SK-N-SH (cell line): ENCODE results near the gene ITGA5. TPM values are rescaled to one million over a fixed set of nuclear protein-coding genes. Genes with fewer than 3 reads are reported as not detected.

ENCODE experiments used
- CTCF ChIA-PET: fragments of 300-600, 350-600 bp; formaldehyde crosslinking; extraction: SDS; loops from one replicate; lab custom pipeline; 2021; lab: Yijun Ruan, JAX
- POLR2A ChIA-PET: fragments of 350-600 bp; sonication (Branson Sonifier 250); formaldehyde crosslinking; extraction: SDS; loops from one replicate; lab custom pipeline; 2020; ENCODE audit warnings: antibody characterized with exemption, inconsistent platforms; lab: Yijun Ruan, JAX
- DNase-seq: peaks from one replicate; pipeline ENCODE4 v3.0.0; 2012
- H2AFZ ChIP-seq: fragments of 200-600 bp; sonication (generic); 2 replicates; pipeline ENCODE4 v1.8.1; 2016; ENCODE audit warnings: antibody characterized with exemption, mild to moderate bottlenecking, low read depth
- H3F3A ChIP-seq: fragments of 200-600 bp; sonication (generic); replicated peaks from 2 replicates; pipeline ENCODE3; 2016; ENCODE audit warnings: antibody characterized with exemption, mild to moderate bottlenecking; ENCODE audit not compliant: insufficient read depth
- H3K27ac ChIP-seq, 2 experiments: fragments of 200-500 bp in 1 of 2; fragments of 200-600 bp in 1 of 2; sonication (Bioruptor generic) in 1 of 2; sonication (generic), shearing (Covaris generic) in 1 of 2; 2 replicates each; pipeline versions ENCODE4 v1.5.1 to v1.6.1; 2014 to 2016; ENCODE audit warnings: low read depth in 2 of 2, inconsistent platforms in 1 of 2, low read length in 1 of 2, mild to moderate bottlenecking in 1 of 2, mixed read lengths in 1 of 2
- H3K27me3 ChIP-seq: fragments of 200-600 bp; sonication (generic), shearing (Covaris generic); 2 replicates; pipeline ENCODE4 v1.6.1; 2016; ENCODE audit warnings: mixed run types; ENCODE audit not compliant: insufficient read depth
- H3K36me3 ChIP-seq, 2 experiments: fragments of 200-500 bp in 1 of 2; fragments of 200-600 bp in 1 of 2; sonication (Bioruptor generic) in 1 of 2; sonication (generic) in 1 of 2; replicated peaks in 1 of 2; 2 replicates each; pipeline versions ENCODE3 to v1.5.1; 2014 to 2016; ENCODE audit warnings: low read length in 1 of 2, mild to moderate bottlenecking in 1 of 2; ENCODE audit not compliant: insufficient read depth in 2 of 2, control insufficient read depth in 1 of 2
- H3K4me1 ChIP-seq, 2 experiments: fragments of 200-500 bp in 1 of 2; fragments of 200-600 bp in 1 of 2; sonication (Bioruptor generic) in 1 of 2; sonication (generic), shearing (Covaris generic) in 1 of 2; 2 replicates each; pipeline versions ENCODE4 v1.5.1 to v1.6.1; 2014 to 2016; ENCODE audit warnings: low read depth in 1 of 2, low read length in 1 of 2, mixed run types in 1 of 2; ENCODE audit not compliant: insufficient read depth in 2 of 2, control insufficient read depth in 1 of 2
- H3K4me2 ChIP-seq: fragments of 200-600 bp; sonication (generic), shearing (Covaris generic); 2 replicates; pipeline ENCODE4 v1.6.1; 2017; ENCODE audit warnings: mixed run types
- H3K4me3 ChIP-seq, 2 experiments: fragments of 200-500 bp in 1 of 2; fragments of 200-600 bp in 1 of 2; sonication (Bioruptor generic) in 1 of 2; sonication (generic), shearing (Covaris generic) in 1 of 2; 2 replicates each; pipeline versions ENCODE4 v1.5.1 to v1.8.1; 2014 to 2016; ENCODE audit warnings: low read depth in 2 of 2, inconsistent platforms in 1 of 2, low read length in 1 of 2, mild to moderate bottlenecking in 1 of 2, mixed read lengths in 1 of 2, moderate library complexity in 1 of 2
- H3K79me2 ChIP-seq: fragments of 200-600 bp; sonication (generic); 2 replicates; pipeline ENCODE4 v1.8.1; 2017; ENCODE audit warnings: mild to moderate bottlenecking; ENCODE audit not compliant: insufficient read depth
- H3K9ac ChIP-seq: fragments of 200-600 bp; sonication (generic); 2 replicates; pipeline ENCODE4 v1.6.1; 2017; ENCODE audit warnings: mixed run types
- H3K9me2 ChIP-seq: fragments of 200-600 bp; sonication (generic); 2 replicates; pipeline ENCODE4 v1.6.1; 2017; ENCODE audit warnings: mixed run types
- H3K9me3 ChIP-seq: fragments of 200-600 bp; sonication (generic); 2 replicates; pipeline ENCODE4 v1.6.1; 2017; ENCODE audit warnings: mixed run types, mild to moderate bottlenecking, moderate library complexity
- H4K20me1 ChIP-seq: fragments of 200-600 bp; sonication (generic); 2 replicates; pipeline ENCODE4 v1.6.1; 2017; ENCODE audit warnings: mild to moderate bottlenecking, mixed run types; ENCODE audit not compliant: insufficient read depth
- CHD2 ChIP-seq: fragments of 150-350 bp; IDR thresholded peaks from 2 replicates; pipeline ENCODE4 v1.6.1; 2018; ENCODE audit warnings: low read length; ENCODE audit not compliant: partially characterized antibody
- ELF1 ChIP-seq: IDR thresholded peaks from 2 replicates; pipeline ENCODE4 v1.4.0; 2012
- EZH2phosphoT487 ChIP-seq: fragments of 200-600 bp; sonication (generic); IDR thresholded peaks from 2 replicates; pipeline ENCODE4 v1.6.1; 2017; ENCODE audit warnings: low read depth, mixed run types, mild to moderate bottlenecking, antibody characterized with exemption, moderate library complexity, borderline replicate concordance
- FOXJ3 ChIP-seq: sonication (generic); formaldehyde crosslinking; IDR thresholded peaks from 2 replicates; pipeline ENCODE4 v1.5.1; 2020; ENCODE audit warnings: mild to moderate bottlenecking, missing genetic modification reagents
- FOXM1 ChIP-seq: IDR thresholded peaks from 2 replicates; pipeline ENCODE4 v1.4.0; 2012; ENCODE audit warnings: low read depth, mild to moderate bottlenecking
- GATA2 ChIP-seq: sonication (generic); formaldehyde crosslinking; IDR thresholded peaks from 2 replicates; pipeline ENCODE4 v1.5.0; 2020; ENCODE audit warnings: mild to moderate bottlenecking, missing genetic modification reagents
- JUND ChIP-seq: IDR thresholded peaks from 2 replicates; pipeline ENCODE4 v1.4.0; 2012
- POLR2AphosphoS5 ChIP-seq: IDR thresholded peaks from 2 replicates; pipeline ENCODE4 v1.6.1; 2012; ENCODE audit warnings: low read depth, low read length
- RAD21 ChIP-seq: IDR thresholded peaks from 2 replicates; pipeline ENCODE4 v1.6.1; 2012; ENCODE audit warnings: mild to moderate bottlenecking, low read length
- RFX5 ChIP-seq: IDR thresholded peaks from 2 replicates; pipeline ENCODE4 v1.6.1; 2012; ENCODE audit warnings: mild to moderate bottlenecking, improper control_type of control experiment, low read length
- RXRA ChIP-seq: IDR thresholded peaks from 2 replicates; pipeline ENCODE4 v1.4.0; 2012; ENCODE audit warnings: low read depth, mild to moderate bottlenecking, borderline replicate concordance
- SMC3 ChIP-seq: IDR thresholded peaks from 2 replicates; pipeline ENCODE4 v1.6.1; 2012; ENCODE audit warnings: low read depth, low read length, improper control_type of control experiment
- TEAD4 ChIP-seq: IDR thresholded peaks from 2 replicates; pipeline ENCODE4 v1.4.0; 2012; ENCODE audit warnings: mild to moderate bottlenecking, borderline replicate concordance; ENCODE audit not compliant: insufficient read depth
- USF2 ChIP-seq: fragments of 150-350 bp; IDR thresholded peaks from 2 replicates; pipeline ENCODE4 v1.6.1; 2017; ENCODE audit warnings: antibody characterized with exemption, low read length, low read depth, borderline replicate concordance
- ZBTB33 ChIP-seq: IDR thresholded peaks from 2 replicates; pipeline ENCODE4 v1.4.0; 2012; ENCODE audit warnings: low read depth, borderline replicate concordance
- WGBS: methylation state at CpG from one replicate; pipeline ENCODE4 v1.1.6; 2017; ENCODE audit warnings: low lambda C conversion rate; 5-methylcytosine and 5-hydroxymethylcytosine counted together
- polyA plus RNA-seq, 3 experiments: library from polyadenylated mRNA; depleted of rRNA; stranded (reverse); fragments of >200 nt; gene quantifications; 2 replicates each; pipeline ENCODE4 v1.2.3, GENCODE V29; 2012
- TF ChIP-seq, protein P1 (sequence below): IDR thresholded peaks from 2 replicates; pipeline ENCODE4 v1.4.0; 2012; ENCODE audit warnings: low read depth

ITGA5 gene
- polyA plus RNA-seq, 1 of the 3 experiments (the other 2 are of a cell fraction) = 52.5 TPM

DNA sequence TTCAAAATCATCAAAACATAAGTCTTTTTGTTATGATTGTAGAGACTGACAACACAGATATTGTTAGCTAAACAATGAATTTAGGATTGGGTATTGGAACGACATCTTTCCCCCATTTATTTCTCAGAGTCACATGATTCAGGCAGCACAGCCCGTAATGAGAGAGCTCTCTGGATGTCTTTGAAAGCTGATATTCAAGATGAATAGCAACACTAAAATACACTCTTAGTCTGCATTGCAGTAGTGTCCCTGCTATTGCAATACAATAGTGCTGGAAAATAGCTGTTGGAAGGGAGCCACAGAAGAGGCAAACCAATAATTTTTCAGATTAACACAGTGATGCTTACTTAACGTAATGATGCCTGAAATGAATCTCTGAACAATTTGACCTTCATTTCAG, 44.4 kb upstream of the ITGA5 start:
- TF ChIP-seq FOXJ3 (CRISPR knock-in tag) = no peak
- TF ChIP-seq ELF1 = no peak
- no peak for TF ChIP-seq TEAD4
- no peak for TF ChIP-seq GATA2 (CRISPR knock-in tag)
- TF ChIP-seq ZBTB33 = no peak
- no peak for TF ChIP-seq POLR2AphosphoS5
- TF ChIP-seq, protein P1, sequence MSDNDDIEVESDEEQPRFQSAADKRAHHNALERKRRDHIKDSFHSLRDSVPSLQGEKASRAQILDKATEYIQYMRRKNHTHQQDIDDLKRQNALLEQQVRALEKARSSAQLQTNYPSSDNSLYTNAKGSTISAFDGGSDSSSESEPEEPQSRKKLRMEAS = no peak
- no peak for TF ChIP-seq RFX5
- no peak for TF ChIP-seq SMC3
- no peak for TF ChIP-seq RAD21
- TF ChIP-seq USF2 = no peak
- no peak for TF ChIP-seq RXRA
- TF ChIP-seq JUND = no peak
- TF ChIP-seq EZH2phosphoT487 = no peak
- no peak overlapping the region for H2AFZ ChIP-seq
- H3F3A ChIP-seq = no peaks in the 10 kb centered on the region
- no peaks in the 10 kb centered on the region for H3K79me2 ChIP-seq
- no peak overlapping the region for H3K9ac ChIP-seq
- ChIA-PET POLR2A (interaction anchor here (0.6 kb wide), 1 partner anchor 34 kb away, joined by 3 read pairs; no protein-coding TSS in a partner anchor), CTCF (interaction anchor here (1.1 to 1.7 kb wide), 3 partner anchors 12 to 64 kb away, joined by 3 to 9 read pairs (median 5); no protein-coding TSS in a partner anchor)
- no peak overlapping the region for H3K4me2 ChIP-seq
- H3K36me3 ChIP-seq = peaks cover 0 to 3% of the 10 kb centered on the region in 2 experiments
- no peak overlapping the region for H3K27ac ChIP-seq
- H3K4me3 ChIP-seq = no peak overlapping the region
- peaks cover 14% of the 10 kb centered on the region; the same call in 1 of the 2 replicates for H3K27me3 ChIP-seq
- no peaks in the 10 kb centered on the region for H3K9me2 ChIP-seq
- no peaks in the 10 kb centered on the region for H3K9me3 ChIP-seq
- DNase-seq = no peak
- 24% methylated on average over 3 of the region's 3 CpGs for WGBS
- H3K4me1 ChIP-seq = no peaks in the 10 kb centered on the region
- H4K20me1 ChIP-seq = no peaks in the 10 kb centered on the region

- ChIA-PET POLR2A (no interaction called here), CTCF (interaction anchor here (1.1 to 1.7 kb wide), 3 partner anchors 12 to 64 kb away, joined by 3 to 9 read pairs (median 5); no protein-coding TSS in a partner anchor)
- H2AFZ ChIP-seq = no peak overlapping the region
- H3K27me3 ChIP-seq = peaks cover 10% of the 10 kb centered on the region; the same call in 1 of the 2 replicates
- H3K4me1 ChIP-seq = no peaks in the 10 kb centered on the region
- H3F3A ChIP-seq = no peaks in the 10 kb centered on the region
- H3K9me2 ChIP-seq = no peaks in the 10 kb centered on the region
- H3K27ac ChIP-seq = no peak overlapping the region
- no peaks in the 10 kb centered on the region for H3K79me2 ChIP-seq
- H3K36me3 ChIP-seq = peaks cover 0 to 3% of the 10 kb centered on the region in 2 experiments
- no peak overlapping the region for H3K9ac ChIP-seq
- H3K4me3 ChIP-seq = no peak overlapping the region
- 17% methylated on average over 2 of the region's 2 CpGs for WGBS
- H3K9me3 ChIP-seq = no peaks in the 10 kb centered on the region
- DNase-seq = no peak
- H3K4me2 ChIP-seq = no peak overlapping the region
- H4K20me1 ChIP-seq = no peaks in the 10 kb centered on the region
- TF ChIP-seq POLR2AphosphoS5 = no peak
- no peak for TF ChIP-seq ELF1
- no peak for TF ChIP-seq GATA2 (CRISPR knock-in tag)
- TF ChIP-seq, protein P1 = no peak
- no peak for TF ChIP-seq RAD21
- no peak for TF ChIP-seq USF2
- TF ChIP-seq FOXM1 = no peak
- TF ChIP-seq CHD2 = no peak
- TF ChIP-seq RXRA = no peak
These were observed 44.0 kb upstream of the ITGA5 start for GRCh38 chr12:54463034-54463433.
